Measurements from ENCODE around the gene PCDHA4.
"Not testable (repeated sequence)": the region's sequence is repeated elsewhere in the genome, so short reads cannot be mapped to it uniquely, and the experiment has no call there.

Gene PCDHA4

GRCh38 chr5:140821375-140822280 lies 14.8 kb downstream of the PCDHA4 start, which contains the start of gene PCDHA5:
PCDHA5 (plus strand) TSS chr5:140821613.
- peak in 2 of 3 donors; percentile 15 to 34 for DNase-seq (ENCODE audit: low read depth in 2 of 3, low spot score in 1 of 3)

DNA sequence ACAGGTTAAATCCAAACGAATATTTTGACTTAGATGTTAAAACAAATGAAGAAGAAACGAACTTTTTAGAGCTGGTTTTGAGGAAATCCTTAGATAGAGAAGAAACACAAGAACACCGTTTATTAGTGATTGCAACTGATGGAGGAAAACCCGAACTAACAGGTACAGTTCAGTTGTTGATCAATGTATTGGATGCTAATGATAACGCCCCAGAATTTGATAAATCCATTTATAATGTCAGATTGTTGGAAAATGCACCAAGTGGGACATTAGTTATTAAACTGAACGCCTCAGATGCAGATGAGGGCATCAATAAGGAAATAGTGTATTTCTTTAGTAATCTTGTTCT lies 15.4 kb downstream of the PCDHA4 start:
- DNase-seq (ENCODE audit: low read depth in 2 of 3, low spot score in 1 of 3), result no peak

DNA sequence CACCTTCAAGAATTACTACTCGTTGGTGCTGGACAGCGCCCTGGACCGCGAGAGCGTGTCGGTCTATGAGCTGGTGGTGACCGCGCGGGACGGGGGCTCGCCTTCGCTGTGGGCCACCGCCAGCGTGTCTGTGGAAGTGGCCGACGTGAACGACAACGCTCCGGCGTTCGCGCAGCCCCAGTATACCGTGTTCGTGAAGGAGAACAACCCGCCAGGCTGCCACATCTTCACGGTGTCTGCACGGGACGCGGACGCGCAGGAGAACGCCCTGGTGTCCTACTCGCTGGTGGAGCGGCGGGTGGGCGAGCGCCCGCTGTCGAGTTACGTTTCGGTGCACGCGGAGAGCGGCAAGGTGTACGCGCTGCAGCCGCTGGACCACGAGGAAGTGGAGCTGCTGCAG lies 16.1 kb downstream of the PCDHA4 start:
- DNase-seq (ENCODE audit: low read depth in 2 of 3, low spot score in 1 of 3), result not testable (repeated sequence)

DNA sequence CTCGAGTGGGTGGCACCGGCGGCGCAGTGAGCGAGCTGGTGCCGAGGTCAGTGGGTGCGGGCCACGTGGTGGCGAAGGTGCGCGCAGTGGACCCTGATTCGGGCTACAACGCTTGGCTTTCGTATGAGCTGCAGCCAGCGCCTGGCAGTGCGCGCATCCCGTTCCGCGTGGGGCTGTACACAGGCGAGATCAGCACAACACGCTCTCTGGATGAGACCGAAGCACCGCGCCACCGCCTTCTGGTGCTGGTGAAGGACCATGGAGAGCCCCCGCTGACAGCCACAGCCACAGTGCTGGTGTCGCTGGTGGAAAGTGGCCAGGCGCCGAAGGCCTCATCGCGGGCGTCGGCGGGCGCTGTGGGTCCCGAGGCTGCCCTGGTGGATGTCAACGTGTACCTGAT lies 16.6 kb downstream of the PCDHA4 start:
- DNase-seq (ENCODE audit: low read depth in 2 of 3, low spot score in 1 of 3), result no peak

- no peak for DNase-seq (ENCODE audit: low read depth in 2 of 3, low spot score in 1 of 3)
Observed at GRCh38 chr5:140827704-140828361, 21.0 kb downstream of the PCDHA4 start, which contains the start of gene PCDHA6. PCDHA6 (plus strand) TSS chr5:140827960; CDS start chr5:140828092, 132 bp downstream.

DNA sequence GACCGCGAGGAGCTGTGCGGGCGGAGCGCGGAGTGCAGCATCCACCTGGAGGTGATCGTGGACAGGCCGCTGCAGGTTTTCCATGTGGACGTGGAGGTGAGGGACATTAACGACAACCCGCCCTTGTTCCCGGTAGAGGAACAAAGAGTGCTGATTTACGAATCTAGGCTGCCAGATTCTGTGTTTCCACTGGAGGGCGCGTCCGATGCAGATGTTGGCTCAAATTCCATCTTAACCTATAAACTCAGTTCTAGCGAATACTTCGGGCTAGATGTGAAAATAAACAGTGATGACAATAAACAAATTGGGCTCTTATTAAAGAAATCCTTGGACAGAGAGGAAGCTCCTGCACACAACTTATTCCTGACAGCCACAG lies 21.5 kb downstream of the PCDHA4 start:
- DNase-seq (ENCODE audit: low read depth in 2 of 3, low spot score in 1 of 3), result no peak

DNA sequence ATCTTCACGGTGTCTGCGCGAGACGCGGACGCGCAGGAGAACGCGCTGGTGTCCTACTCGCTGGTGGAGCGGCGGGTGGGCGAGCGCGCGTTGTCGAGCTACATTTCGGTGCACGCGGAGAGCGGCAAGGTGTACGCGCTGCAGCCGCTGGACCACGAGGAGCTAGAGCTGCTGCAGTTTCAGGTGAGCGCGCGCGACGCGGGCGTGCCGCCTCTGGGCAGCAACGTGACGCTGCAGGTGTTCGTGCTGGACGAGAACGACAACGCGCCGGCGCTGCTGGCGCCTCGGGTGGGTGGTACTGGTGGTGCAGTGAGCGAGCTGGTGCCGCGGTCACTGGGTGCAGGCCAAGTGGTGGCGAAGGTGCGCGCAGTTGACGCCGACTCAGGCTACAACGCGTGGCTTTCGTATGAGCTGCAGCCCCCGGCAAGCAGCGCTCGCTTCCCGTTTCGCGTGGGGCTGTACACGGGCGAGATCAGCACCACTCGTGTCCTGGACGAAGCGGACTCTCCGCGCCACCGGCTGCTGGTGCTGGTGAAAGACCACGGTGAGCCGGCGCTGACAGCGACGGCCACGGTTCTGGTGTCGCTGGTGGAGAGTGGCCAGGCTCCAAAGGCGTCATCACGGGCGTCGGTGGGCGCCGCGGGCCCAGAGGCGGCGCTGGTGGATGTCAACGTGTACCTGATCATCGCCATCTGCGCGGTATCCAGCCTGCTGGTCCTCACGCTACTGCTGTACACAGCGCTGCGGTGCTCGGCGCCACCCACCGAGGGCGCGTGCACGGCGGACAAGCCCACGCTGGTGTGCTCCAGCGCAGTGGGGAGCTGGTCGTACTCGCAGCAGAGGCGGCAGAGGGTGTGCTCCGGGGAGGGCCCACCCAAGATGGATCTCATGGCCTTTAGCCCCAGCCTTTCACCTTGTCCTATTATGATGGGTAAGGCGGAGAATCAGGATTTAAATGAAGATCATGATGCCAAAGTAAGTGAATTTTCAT lies 22.9 kb downstream of the PCDHA4 start:
- DNase-seq (ENCODE audit: low read depth in 2 of 3, low spot score in 1 of 3), result not testable (repeated sequence)

DNA sequence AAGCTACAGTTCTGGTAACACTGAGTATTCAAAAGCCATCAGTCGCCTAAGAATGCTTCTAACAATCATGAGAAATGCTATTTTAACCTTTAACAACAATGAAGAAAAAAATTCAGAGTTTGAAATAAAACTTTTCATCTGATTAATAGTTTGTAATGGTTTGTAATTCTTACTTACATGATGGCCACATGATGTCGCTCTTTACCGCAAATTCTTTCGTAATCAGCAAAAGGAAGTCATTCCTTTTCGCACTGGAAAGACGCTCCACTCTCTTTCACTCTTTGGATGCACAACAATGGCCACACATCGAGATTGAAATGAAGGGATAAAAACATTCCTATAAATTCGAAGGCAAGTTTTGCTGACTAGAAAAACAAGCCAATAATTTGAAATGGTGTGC lies 27.1 kb downstream of the PCDHA4 start, which contains the start of gene PCDHA7:
Gene PCDHA7 (plus strand): TSS at position 277 of the 400 bp plus-strand sequence. CDS start 115 bp downstream, at position 392.
- DNase-seq (ENCODE audit: low read depth in 2 of 3, low spot score in 1 of 3), result no peak

DNA sequence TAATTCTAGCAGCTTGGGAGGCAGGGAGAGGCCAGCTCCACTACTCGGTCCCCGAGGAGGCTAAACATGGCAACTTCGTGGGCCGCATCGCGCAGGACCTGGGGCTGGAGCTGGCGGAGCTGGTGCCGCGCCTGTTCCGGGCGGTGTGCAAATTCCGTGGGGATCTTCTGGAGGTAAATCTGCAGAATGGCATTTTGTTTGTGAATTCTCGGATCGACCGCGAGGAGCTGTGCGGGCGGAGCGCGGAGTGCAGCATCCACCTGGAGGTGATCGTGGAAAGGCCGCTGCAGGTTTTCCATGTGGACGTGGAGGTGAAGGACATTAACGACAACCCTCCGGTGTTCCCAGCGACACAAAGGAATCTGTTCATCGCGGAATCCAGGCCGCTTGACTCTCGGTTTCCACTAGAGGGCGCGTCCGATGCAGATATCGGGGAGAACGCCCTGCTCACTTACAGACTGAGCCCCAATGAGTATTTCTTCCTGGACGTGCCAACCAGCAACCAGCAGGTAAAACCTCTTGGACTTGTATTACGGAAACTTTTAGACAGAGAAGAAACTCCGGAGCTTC lies 27.7 kb downstream of the PCDHA4 start:
- not testable (repeated sequence) for DNase-seq (ENCODE audit: low read depth in 2 of 3, low spot score in 1 of 3)

GRCh38 chr5:140835622-140836510 lies 29.0 kb downstream of the PCDHA4 start:
- no peak for DNase-seq (ENCODE audit: low read depth in 2 of 3, low spot score in 1 of 3)

DNA sequence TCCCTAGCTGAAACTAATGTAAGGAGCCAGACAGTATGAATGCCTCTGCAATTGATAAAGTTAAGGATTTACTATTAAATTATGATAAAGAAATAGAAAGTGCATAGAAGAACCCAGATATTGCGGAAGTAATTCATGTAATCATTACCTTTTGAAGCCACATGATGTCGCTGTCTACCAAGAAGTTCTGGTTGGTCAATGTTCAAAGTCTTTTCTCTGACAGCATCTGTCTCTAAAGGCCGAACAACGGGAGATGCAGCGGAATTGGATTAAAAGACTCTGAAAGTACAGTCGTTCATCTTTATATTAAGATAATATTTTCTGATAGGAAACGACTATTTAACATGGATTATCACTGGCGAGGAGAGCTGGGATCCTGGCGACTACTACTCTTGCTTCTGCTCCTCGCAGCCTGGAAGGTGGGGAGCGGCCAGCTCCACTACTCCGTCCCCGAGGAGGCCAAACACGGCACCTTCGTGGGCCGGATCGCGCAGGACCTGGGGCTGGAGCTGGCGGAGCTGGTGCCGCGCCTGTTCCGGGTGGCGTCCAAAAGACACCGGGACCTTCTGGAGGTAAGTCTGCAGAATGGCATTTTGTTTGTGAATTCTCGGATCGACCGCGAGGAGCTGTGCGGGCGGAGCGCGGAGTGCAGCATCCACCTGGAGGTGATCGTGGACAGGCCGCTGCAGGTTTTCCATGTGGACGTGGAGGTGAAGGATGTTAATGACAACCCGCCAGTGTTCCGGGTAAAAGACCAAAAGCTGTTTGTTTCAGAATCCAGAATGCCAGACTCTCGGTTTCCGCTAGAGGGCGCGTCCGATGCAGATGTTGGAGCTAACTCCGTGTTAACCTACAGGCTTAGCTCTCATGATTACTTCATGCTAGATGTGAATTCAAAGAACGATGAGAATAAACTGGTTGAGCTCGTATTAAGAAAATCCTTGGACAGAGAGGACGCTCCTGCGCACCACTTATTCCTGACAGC lies 34.4 kb downstream of the PCDHA4 start, which contains the start of gene PCDHA8:
Gene PCDHA8 (plus strand): TSS at position 210 of the 985 bp plus-strand sequence. CDS start 135 bp downstream, at position 345.
- DNase-seq (ENCODE audit: low read depth in 2 of 3, low spot score in 1 of 3), result peak in 1 of 3 donors; percentile 3

GRCh38 chr5:140842798-140843733 lies 36.2 kb downstream of the PCDHA4 start:
- no peak for DNase-seq (ENCODE audit: low read depth in 2 of 3, low spot score in 1 of 3)

- DNase-seq (ENCODE audit: low read depth in 2 of 3, low spot score in 1 of 3), result not testable (repeated sequence)
Observed at GRCh38 chr5:140848139-140849102, 41.6 kb downstream of the PCDHA4 start, which contains the start of gene PCDHA9. PCDHA9 (plus strand) TSS chr5:140848382; CDS start chr5:140848496, 114 bp downstream.

DNA sequence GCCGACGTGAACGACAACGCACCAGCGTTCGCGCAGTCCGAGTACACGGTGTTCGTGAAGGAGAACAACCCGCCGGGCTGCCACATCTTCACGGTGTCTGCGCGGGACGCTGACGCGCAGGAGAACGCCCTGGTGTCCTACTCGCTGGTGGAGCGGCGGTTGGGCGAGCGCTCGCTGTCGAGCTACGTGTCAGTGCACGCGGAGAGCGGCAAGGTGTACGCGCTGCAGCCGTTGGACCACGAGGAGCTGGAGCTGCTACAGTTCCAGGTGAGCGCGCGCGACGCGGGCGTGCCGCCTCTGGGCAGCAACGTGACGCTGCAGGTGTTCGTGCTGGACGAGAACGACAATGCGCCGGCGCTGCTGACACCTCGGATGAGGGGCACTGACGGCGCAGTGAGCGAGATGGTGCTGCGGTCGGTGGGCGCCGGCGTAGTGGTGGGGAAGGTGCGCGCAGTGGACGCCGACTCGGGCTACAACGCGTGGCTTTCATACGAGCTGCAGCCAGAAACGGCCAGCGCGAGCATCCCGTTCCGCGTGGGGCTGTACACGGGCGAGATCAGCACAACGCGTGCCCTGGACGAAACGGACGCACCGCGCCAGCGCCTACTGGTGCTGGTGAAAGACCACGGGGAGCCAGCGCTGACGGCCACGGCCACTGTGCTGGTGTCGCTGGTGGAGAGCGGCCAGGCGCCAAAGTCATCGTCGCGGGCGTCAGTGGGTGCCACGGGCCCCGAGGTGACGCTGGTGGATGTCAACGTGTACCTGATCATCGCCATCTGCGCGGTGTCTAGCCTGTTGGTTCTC lies 43.2 kb downstream of the PCDHA4 start:
- not testable (repeated sequence) for DNase-seq (ENCODE audit: low read depth in 2 of 3, low spot score in 1 of 3)

Measured in stimulated activated CD4-positive, alpha-beta T cell treated with anti-CD3 and anti-CD28 coated beads, Interleukin-12 subunit alpha, Interleukin-12 subunit beta, amount 100 ng/mL, for 48 hours (primary cell).